HepG2 (cell line): Measurements from ENCODE around the gene LRRC4C. TPM values are rescaled to one million over a fixed set of nuclear protein-coding genes. Genes with fewer than 3 reads are reported as not detected.

Source experiments
- ATAC-seq: fragments of 200-7000 bp; cut with Tn5 transposase; 3 replicates; pipeline ENCODE4 v1.9.1; 2020; ENCODE audit warnings: mild to moderate bottlenecking, moderate library complexity
- BruUV-seq: library from RNA; stranded (reverse); fragments of 400-500 nt; replicated peaks from 2 replicates; lab custom pipeline; 2021; lab: Mats Ljungman, UMichigan
- CTCF ChIA-PET: fragments of 300-600 bp; formaldehyde crosslinking; extraction: SDS; loops from one replicate; lab custom pipeline; 2021; ENCODE audit warnings: low total read pairs, inconsistent platforms, low intra/inter-chr PET ratio; lab: Yijun Ruan, JAX
- POLR2A ChIA-PET: fragments of 350-600 bp; sonication (Branson Sonifier 250); formaldehyde crosslinking; loops from one replicate; lab custom pipeline; 2020; ENCODE audit warnings: antibody characterized with exemption, inconsistent platforms; lab: Yijun Ruan, JAX
- DNase-seq: peaks from one replicate; pipeline ENCODE4 v3.0.0-alpha.2; 2015; ENCODE audit warnings: low spot score
- FAIRE-seq: peaks from 3 replicates; lab custom pipeline; 2011; peaks lifted over from hg19 to GRCh38; lab: Jason Lieb, UNC
- H2AFZ ChIP-seq: one replicate; pipeline ENCODE4 v1.6.1; 2011; ENCODE audit warnings: low read length, inconsistent platforms
- H3K27ac ChIP-seq: fragments of 300-600 bp; 3 replicates; pipeline ENCODE4 v1.8.0; 2011; ENCODE audit warnings: mixed run types, mild to moderate bottlenecking, mixed read lengths, low read length, inconsistent platforms; ENCODE audit not compliant: insufficient read depth; ENCODE audit errors: extremely low read length
- H3K27me3 ChIP-seq, 2 experiments: fragments of 200-600 bp in 1 of 2; 2 replicates in 1 of 2; 3 replicates in 1 of 2; pipeline versions ENCODE4 v1.6.0 to v1.8.0; 2011; ENCODE audit warnings: low read length in 2 of 2, mild to moderate bottlenecking in 2 of 2, moderate library complexity in 2 of 2, inconsistent platforms in 1 of 2; ENCODE audit not compliant: insufficient read depth in 2 of 2, control insufficient read depth in 1 of 2
- H3K36me3 ChIP-seq, 2 experiments: fragments of 200-600 bp in 1 of 2; replicated peaks in 1 of 2; 2 replicates in 1 of 2; 3 replicates in 1 of 2; pipeline versions ENCODE4 v1.5.1 to v1.8.0; 2011; ENCODE audit warnings: low read length in 2 of 2, inconsistent platforms in 1 of 2; ENCODE audit not compliant: insufficient read depth in 2 of 2, control insufficient read depth in 1 of 2
- H3K4me1 ChIP-seq: 2 replicates; pipeline ENCODE4 v1.5.1; 2012; ENCODE audit warnings: low read length, inconsistent platforms; ENCODE audit not compliant: insufficient read depth
- H3K4me2 ChIP-seq: 2 replicates; pipeline ENCODE4 v1.6.0; 2011; ENCODE audit warnings: low read depth, low read length, inconsistent platforms
- H3K4me3 ChIP-seq, 3 experiments: fragments of 200-600 bp in 1 of 3; sonication (generic), shearing (Covaris generic) in 1 of 3; replicated peaks in 1 of 3; 2 replicates each; pipeline ENCODE4 v1.5.1; 2011 to 2016; ENCODE audit warnings: low read length in 3 of 3, inconsistent platforms in 2 of 3, low read depth in 2 of 3, mild to moderate bottlenecking in 2 of 3, control low read depth in 1 of 3, mixed read lengths in 1 of 3; ENCODE audit not compliant: insufficient read depth in 1 of 3
- H3K79me2 ChIP-seq: one replicate; pipeline ENCODE4 v1.6.1; 2011; ENCODE audit warnings: low read length, inconsistent platforms; ENCODE audit not compliant: insufficient read depth
- H3K9ac ChIP-seq: 2 replicates; pipeline ENCODE4 v1.6.0; 2011; ENCODE audit warnings: mild to moderate bottlenecking, low read depth, low read length, inconsistent platforms; ENCODE audit not compliant: insufficient read depth
- H3K9me3 ChIP-seq: 2 replicates; pipeline ENCODE4 v1.5.1; 2012; ENCODE audit warnings: mild to moderate bottlenecking, low read length
- H4K20me1 ChIP-seq: 2 replicates; pipeline ENCODE4 v1.6.0; 2011; ENCODE audit warnings: inconsistent platforms, mild to moderate bottlenecking, low read length, moderate library complexity; ENCODE audit not compliant: insufficient read depth
- NFYC ChIP-seq: IDR thresholded peaks from 2 replicates; pipeline ENCODE4 v1.6.1; 2016; ENCODE audit warnings: missing genetic modification reagents, missing compliant biosample characterization
- PAX8 ChIP-seq: sonication (generic); formaldehyde crosslinking; IDR thresholded peaks from 2 replicates; pipeline ENCODE4 v1.8.0; 2022; ENCODE audit warnings: mild to moderate bottlenecking, missing genetic modification reagents, borderline replicate concordance
- POLR2AphosphoS5 ChIP-seq: IDR thresholded peaks from 2 replicates; pipeline ENCODE4 v1.6.1; 2012; ENCODE audit warnings: low read depth, low read length
- ZBTB39 ChIP-seq: sonication (generic); formaldehyde crosslinking; IDR thresholded peaks from 2 replicates; pipeline ENCODE4 v1.5.0; 2020; ENCODE audit warnings: missing genetic modification reagents
- ZBTB40 ChIP-seq, 2 experiments: fragments of 450-650 bp in 1 of 2; sonication (generic) in 1 of 2; formaldehyde crosslinking in 1 of 2; IDR thresholded peaks; 2 replicates each; pipeline versions ENCODE4 v1.6.1 to v1.8.0; 2016 to 2022; ENCODE audit warnings: antibody characterized with exemption in 1 of 2, mild to moderate bottlenecking in 1 of 2, missing genetic modification reagents in 1 of 2
- ZBTB44 ChIP-seq: sonication (generic); formaldehyde crosslinking; IDR thresholded peaks from 2 replicates; pipeline ENCODE4 v1.4.0; 2020; ENCODE audit warnings: missing genetic modification reagents
- ZFP36L1 ChIP-seq: sonication (generic); formaldehyde crosslinking; IDR thresholded peaks from 2 replicates; pipeline ENCODE4 v1.8.0; 2022; ENCODE audit warnings: mild to moderate bottlenecking, missing genetic modification reagents, moderate library complexity
- ZIK1 ChIP-seq: sonication (generic); formaldehyde crosslinking; IDR thresholded peaks from 2 replicates; pipeline ENCODE4 v1.5.0; 2020; ENCODE audit warnings: mild to moderate bottlenecking, low read depth, missing genetic modification reagents, borderline replicate concordance
- ZNF260 ChIP-seq: sonication (generic); formaldehyde crosslinking; IDR thresholded peaks from 2 replicates; pipeline ENCODE4 v1.4.0; 2020; ENCODE audit warnings: missing genetic modification reagents, low read depth, mild to moderate bottlenecking, borderline replicate concordance
- ZNF605 ChIP-seq: sonication (generic); formaldehyde crosslinking; IDR thresholded peaks from 2 replicates; pipeline ENCODE4 v1.8.0; 2022; ENCODE audit warnings: mild to moderate bottlenecking, missing genetic modification reagents
- WGBS: methylation state at CpG from one replicate; pipeline ENCODE4 v1.1.6; 2017; ENCODE audit warnings: low lambda C conversion rate; 5-methylcytosine and 5-hydroxymethylcytosine counted together
- in situ Hi-C: cut with HindIII; loops from 2 replicates; pipeline ENCODE4 v1.10.0; 2017; ENCODE audit warnings: low pct_unique_long_range_greater_than_20kb; ENCODE audit not compliant: extremely low pct_ligation_motif_present
- intact Hi-C: fragments of 100-400 bp; cut with micrococcal nuclease; formaldehyde crosslinking; loops from one replicate; pipeline ENCODE4 v1.10.0; 2022; ENCODE audit not compliant: unreplicated experiment
- polyA plus RNA-seq, 8 experiments: library from polyadenylated mRNA; depleted of rRNA in 3 of 8; stranded (reverse) in 7 of 8; unstranded in 1 of 8; fragments of >200 nt; fragmentation: Illumina TruSeq in 4 of 8; extraction: Trizol in 4 of 8; gene quantifications; 2 replicates each; pipeline versions ENCODE4 v1.2.1 to v1.2.3, GENCODE V29; 2011 to 2016; ENCODE audit warnings: low read depth in 4 of 8, missing spikeins in 1 of 8, mixed read lengths in 1 of 8; ENCODE audit not compliant: insufficient read depth in 1 of 8
- total RNA-seq, 5 experiments: library from RNA; depleted of rRNA; stranded (reverse); fragments of >200 nt; fragmentation: Illumina TruSeq; extraction: Trizol; gene quantifications; 2 replicates each; pipeline ENCODE4 v1.2.3, GENCODE V29; 2016; ENCODE audit warnings: low read depth in 1 of 5

LRRC4C gene
- total and polyA plus RNA-seq, 2 of the 13 experiments (the other 11 are each of a cell fraction or from before 2014, with no cell fraction given), result not detected

- TF ChIP-seq ZBTB40 (IDR thresholded peaks at IDR 0.05) (no peak), ZBTB40 (CRISPR knock-in tag; IDR thresholded peaks at IDR 0.05) (no peak)
- TF ChIP-seq, all 625 proteins: peak for 0
Measured at GRCh38 chr11:41446107-41446506, 13.3 kb downstream of the LRRC4C start (continued).

GRCh38 chr11:41437006-41437490 is 22.4 kb downstream of the LRRC4C start:
- WGBS, result 41% methylated on average over 9 of the region's 9 CpGs
- TF ChIP-seq ZBTB39 (CRISPR knock-in tag) (no peak), NFYC (no peak), ZBTB44 (no peak), POLR2AphosphoS5 (no peak), ZNF260 (CRISPR knock-in tag) (no peak), PAX8 (CRISPR knock-in tag) (no peak), ZFP36L1 (CRISPR knock-in tag) (no peak), ZIK1 (CRISPR knock-in tag) (no peak), ZNF605 (CRISPR knock-in tag) (no peak)

More at GRCh38 chr11:41437006-41437490, 22.4 kb downstream of the LRRC4C start:
- ChIA-PET POLR2A (no interaction called here), CTCF (no interaction called here)
- Histone ChIP-seq H3K27ac (no peak overlapping the region), H3K4me2 (no peak overlapping the region), H3K27me3 (no peaks in the 10 kb centered on the region), H3K4me1 (no peaks in the 10 kb centered on the region), H3K79me2 (no peaks in the 10 kb centered on the region), H2AFZ (no peak overlapping the region), H4K20me1 (no peaks in the 10 kb centered on the region), H3K4me3 (no peak overlapping the region), H3K9me3 (no peaks in the 10 kb centered on the region), H3K9ac (no peak overlapping the region), H3K36me3 (no peaks in the 10 kb centered on the region)
- ATAC-seq, result no peak
- FAIRE-seq, result no peak
- intact Hi-C loops, result no loop called here
- BruUV-seq, result no TSS peak
- in situ Hi-C loops, result no loop called here
- no peak for DNase-seq
